Esophagus muscularis mucosa (tissue), 4 donors: ENCODE measurements around the gene FTO. TPM values are rescaled to one million over a fixed set of nuclear protein-coding genes. Genes with fewer than 3 reads are reported as not detected.

Source experiments
- DNase-seq: peaks from one replicate; pipeline ENCODE4 v3.0.0-alpha.2; 2017; ENCODE audit errors: extremely low spot score
- H3K27ac ChIP-seq, 4 donors: fragments of 200-600 bp; sonication (generic); replicated peaks in 1 of 4; 1 replicate in 3 of 4; 2 replicates in 1 of 4; pipeline ENCODE4 v1.5.1; 2016 to 2019; ENCODE audit warnings: mild to moderate bottlenecking in 1 of 4
- H3K27me3 ChIP-seq, 4 donors: fragments of 200-600 bp; sonication (generic); one replicate each; pipeline versions ENCODE4 v1.5.1 to v1.6.0; 2016 to 2019
- H3K36me3 ChIP-seq, 4 donors: fragments of 200-600 bp; sonication (generic); one replicate each; pipeline ENCODE4 v1.5.1; 2016 to 2019
- H3K4me1 ChIP-seq, 4 donors: fragments of 200-600 bp; sonication (generic); one replicate each; pipeline ENCODE4 v1.5.1; 2016 to 2019
- H3K4me3 ChIP-seq, 4 donors: fragments of 200-600 bp; sonication (generic); 1 replicate in 2 of 4; 2 replicates in 2 of 4; pipeline ENCODE4 v1.5.1; 2016 to 2019; ENCODE audit warnings: mild to moderate bottlenecking in 4 of 4, moderate library complexity in 1 of 4
- H3K9me3 ChIP-seq, 4 donors: fragments of 200-600 bp; sonication (generic); 1 replicate in 3 of 4; 2 replicates in 1 of 4; pipeline ENCODE4 v1.5.1; 2016 to 2019
- CTCF ChIP-seq, 3 experiments: fragments of 200-600 bp in 2 of 3; fragments of 450-650 bp in 1 of 3; sonication (generic) in 2 of 3; IDR thresholded peaks; one replicate each; pipeline ENCODE4 v1.5.1; 2017 to 2019; ENCODE audit warnings: antibody characterized with exemption in 3 of 3, mild to moderate bottlenecking in 2 of 3, moderate library complexity in 1 of 3
- EP300 ChIP-seq: sonication (generic); formaldehyde crosslinking; IDR thresholded peaks from one replicate; pipeline ENCODE4 v1.6.1; 2017; ENCODE audit warnings: antibody characterized with exemption
- POLR2A ChIP-seq: fragments of 450-650 bp; IDR thresholded peaks from one replicate; pipeline ENCODE4 v1.6.1; 2017; ENCODE audit warnings: antibody characterized with exemption, moderate library complexity, mild to moderate bottlenecking, low read depth
- POLR2AphosphoS5 ChIP-seq, 2 donors: sonication (generic); formaldehyde crosslinking; IDR thresholded peaks; one replicate each; pipeline ENCODE4 v1.6.1; 2017; ENCODE audit warnings: antibody characterized with exemption in 2 of 2
- WGBS: methylation state at CpG from one replicate; pipeline ENCODE4 v1.1.5; 2018; 5-methylcytosine and 5-hydroxymethylcytosine counted together
- intact Hi-C: fragments of 100-400 bp; cut with DNase I; formaldehyde crosslinking; loops from one replicate; pipeline ENCODE4 v1.15.1; 2023
- total RNA-seq, 4 donors: library from RNA; depleted of rRNA; stranded (reverse); fragments of >200 nt; gene quantifications; one replicate each; pipeline versions ENCODE4 v1.1.0 to v1.2.1, GENCODE V29; 2016

FTO gene
- total RNA-seq, 4 donors from 2014 or later, result 101 to 121 (median 112) TPM

- Histone ChIP-seq H3K4me3 (no peak overlapping the region), H3K27me3 (no peaks in the 10 kb centered on the region), H3K9me3 (no peaks in the 10 kb centered on the region), H3K4me1 (no peaks in the 10 kb centered on the region), H3K36me3 (peaks cover 0 to 4% (median 0%) of the 10 kb centered on the region in 4 donors), H3K27ac (no peak overlapping the region)
- DNase-seq, result no peak
- TF ChIP-seq CTCF (IDR thresholded peaks at IDR 0.05) (no peak), POLR2A (no peak), EP300 (no peak), POLR2AphosphoS5 (IDR thresholded peaks at IDR 0.05) (no peak)
- 75% methylated on average over 5 of the region's 5 CpGs for WGBS
- intact Hi-C loops, result no loop called here
These were observed 336.5 kb downstream of the FTO start for GRCh38 chr16:54040480-54040879.

GRCh38 chr16:54040975-54041374 lies 337.0 kb downstream of the FTO start:
- H3K4me1 ChIP-seq, result no peaks in the 10 kb centered on the region
- no peak for TF ChIP-seq POLR2A
- TF ChIP-seq POLR2AphosphoS5 (IDR thresholded peaks at IDR 0.05), result no peak
- 79% methylated on average over 6 of the region's 6 CpGs for WGBS

GRCh38 chr16:54048586-54049495 lies 344.9 kb downstream of the FTO start:
- Histone ChIP-seq H3K9me3 (no peaks in the 10 kb centered on the region), H3K4me3 (no peak overlapping the region), H3K36me3 (peaks cover 0 to 3% (median 0%) of the 10 kb centered on the region in 4 donors), H3K27me3 (no peaks in the 10 kb centered on the region), H3K4me1 (no peaks in the 10 kb centered on the region), H3K27ac (no peak overlapping the region)
- TF ChIP-seq CTCF (IDR thresholded peaks at IDR 0.05) (no peak), POLR2A (no peak), POLR2AphosphoS5 (IDR thresholded peaks at IDR 0.05) (no peak), EP300 (no peak)
- WGBS, result 77% methylated on average over 11 of the region's 11 CpGs
- no peak for DNase-seq
- intact Hi-C loops, result no loop called here

More at GRCh38 chr16:54040975-54041374, 337.0 kb downstream of the FTO start:
- Histone ChIP-seq H3K27me3 (no peaks in the 10 kb centered on the region), H3K4me3 (no peak overlapping the region), H3K27ac (no peak overlapping the region), H3K9me3 (no peaks in the 10 kb centered on the region), H3K36me3 (peaks cover 0 to 4% (median 0%) of the 10 kb centered on the region in 4 donors)
- intact Hi-C loops, result no loop called here
- no peak for DNase-seq

GRCh38 chr16:54049591-54050458 lies 345.9 kb downstream of the FTO start:
- Histone ChIP-seq H3K4me1 (no peaks in the 10 kb centered on the region), H3K9me3 (no peaks in the 10 kb centered on the region), H3K36me3 (peaks cover 0 to 3% (median 0%) of the 10 kb centered on the region in 4 donors), H3K4me3 (no peak overlapping the region), H3K27me3 (no peaks in the 10 kb centered on the region), H3K27ac (no peak overlapping the region)
- no peak for DNase-seq
- 82% methylated on average over 8 of the region's 8 CpGs for WGBS
- no peak for TF ChIP-seq POLR2AphosphoS5 (IDR thresholded peaks at IDR 0.05)
- no peak for TF ChIP-seq POLR2A
- no peak for TF ChIP-seq CTCF (IDR thresholded peaks at IDR 0.05)
- TF ChIP-seq EP300, result no peak
- intact Hi-C loops, result no loop called here
